Femur (tissue), 1 donor: ENCODE data around the gene SYT3.
"Not testable (repeated sequence)": the region's sequence is repeated elsewhere in the genome, so short reads cannot be mapped to it uniquely, and the experiment has no call there.

ENCODE experiments used
- DNase-seq: peaks from one replicate; pipeline ENCODE4 v3.0.0-alpha.2; 2017

The SYT3 gene

GRCh38 chr19:50601407-50602088, 38.1 kb downstream of the SYT3 start:
- DNase-seq: no peak

DNA sequence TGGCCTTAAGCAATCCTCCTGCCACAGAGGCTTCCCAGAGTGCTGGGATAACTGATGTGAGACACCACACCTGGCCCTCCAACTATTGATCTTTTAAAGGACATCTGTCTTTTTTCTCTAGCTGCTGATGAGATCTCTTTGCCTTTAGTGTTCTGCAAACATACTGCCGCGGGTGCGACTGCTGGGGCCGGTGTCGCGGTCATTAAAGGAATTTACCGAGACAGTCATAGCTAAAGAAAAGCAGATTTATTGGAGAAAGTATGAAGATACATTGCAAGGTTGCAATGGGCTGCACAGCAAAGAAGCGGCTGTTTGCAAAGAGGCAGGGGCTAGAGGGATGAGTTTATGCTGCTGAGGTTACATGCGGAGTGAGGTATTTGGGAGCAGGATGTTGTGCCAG, 40.3 kb downstream of the SYT3 start:
- DNase-seq: no peak

DNA sequence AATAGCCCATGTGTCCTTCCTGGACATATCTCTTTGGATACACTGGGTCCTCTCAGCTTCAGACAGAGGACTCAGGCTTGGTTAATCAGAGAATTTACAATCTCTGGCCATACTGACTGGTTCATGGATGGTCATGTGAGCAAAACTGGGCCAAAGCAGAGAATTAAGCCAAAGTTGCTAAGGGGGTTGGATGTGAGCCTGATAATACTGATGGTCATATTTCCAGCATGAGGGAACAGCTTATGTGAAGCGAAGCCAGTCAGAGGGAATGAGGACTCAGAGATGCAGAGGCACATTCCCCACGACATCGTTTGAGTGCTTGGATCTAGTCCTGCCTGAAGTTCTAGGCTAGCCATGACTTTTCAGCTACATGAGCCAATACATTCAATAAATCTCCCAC, 49.5 kb downstream of the SYT3 start:
- DNase-seq: no peak

DNA sequence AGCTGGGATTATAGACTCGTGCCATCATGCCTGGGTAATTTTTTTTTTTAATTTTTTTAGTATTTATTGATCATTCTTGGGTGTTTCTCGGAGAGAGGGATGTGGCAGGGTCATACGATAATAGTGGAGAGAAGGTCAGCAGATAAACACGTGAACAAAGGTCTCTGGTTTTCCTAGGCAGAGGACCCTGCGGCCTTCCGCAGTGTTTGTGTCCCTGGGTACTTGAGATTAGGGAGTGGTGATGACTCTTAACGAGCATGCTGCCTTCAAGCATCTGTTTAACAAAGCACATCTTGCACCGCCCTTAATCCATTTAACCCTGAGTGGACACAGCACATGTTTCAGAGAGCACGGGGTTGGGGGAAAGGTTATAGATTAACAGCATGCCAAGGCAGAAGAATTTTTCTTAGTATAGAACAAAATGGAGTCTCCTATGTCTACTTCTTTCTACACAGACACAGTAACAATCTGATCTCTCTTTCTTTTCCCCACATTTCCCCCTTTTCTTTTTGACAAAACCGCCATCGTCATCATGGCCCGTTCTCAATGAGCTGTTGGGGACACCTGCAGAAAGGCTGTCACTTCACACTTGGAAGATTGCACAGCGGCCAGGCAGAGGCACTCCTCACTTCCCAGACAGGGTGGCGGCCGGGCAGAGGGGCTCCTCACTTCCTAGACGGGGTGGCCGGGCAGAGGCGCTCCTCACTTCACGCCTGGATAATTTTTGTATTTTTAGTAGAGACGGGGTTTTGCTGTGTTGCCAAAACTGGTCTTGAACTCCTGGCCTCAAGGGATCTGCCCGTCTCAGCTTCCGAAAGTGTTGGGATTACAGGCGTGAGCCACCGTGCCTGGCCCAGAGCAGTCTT, 57.7 kb downstream of the SYT3 start:
- DNase-seq: not testable (repeated sequence)

DNA sequence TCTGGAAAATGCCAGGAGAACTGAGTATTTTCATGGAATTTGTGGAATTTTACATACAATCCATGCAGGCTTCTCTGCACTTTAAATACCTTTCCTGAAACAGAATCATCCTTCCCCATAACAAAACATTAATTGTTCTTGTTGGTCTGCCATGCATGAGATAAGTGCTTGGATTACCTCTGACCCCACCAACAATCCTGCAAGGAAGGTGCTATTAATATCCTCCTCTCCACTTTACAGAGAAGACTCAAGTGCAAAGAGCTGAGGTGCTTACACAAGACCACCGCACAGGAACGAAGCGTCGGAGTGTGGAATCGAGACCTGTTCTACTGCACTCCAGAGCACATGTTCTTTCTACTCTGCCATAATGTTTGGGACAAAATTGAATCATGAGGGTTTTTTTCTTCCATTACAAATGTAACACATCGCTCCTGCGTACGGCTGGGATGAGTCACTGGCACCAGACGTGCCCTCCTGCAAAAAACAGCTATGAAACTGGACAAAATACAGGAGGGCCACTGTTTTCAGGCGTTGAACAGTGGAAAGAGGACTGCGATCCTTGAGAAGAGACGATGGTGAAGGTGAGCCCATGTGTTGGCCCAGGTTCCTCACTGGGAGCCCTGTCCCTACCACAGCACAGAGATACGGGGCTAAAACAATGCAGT, 58.6 kb downstream of the SYT3 start:
- no peak for DNase-seq

DNA sequence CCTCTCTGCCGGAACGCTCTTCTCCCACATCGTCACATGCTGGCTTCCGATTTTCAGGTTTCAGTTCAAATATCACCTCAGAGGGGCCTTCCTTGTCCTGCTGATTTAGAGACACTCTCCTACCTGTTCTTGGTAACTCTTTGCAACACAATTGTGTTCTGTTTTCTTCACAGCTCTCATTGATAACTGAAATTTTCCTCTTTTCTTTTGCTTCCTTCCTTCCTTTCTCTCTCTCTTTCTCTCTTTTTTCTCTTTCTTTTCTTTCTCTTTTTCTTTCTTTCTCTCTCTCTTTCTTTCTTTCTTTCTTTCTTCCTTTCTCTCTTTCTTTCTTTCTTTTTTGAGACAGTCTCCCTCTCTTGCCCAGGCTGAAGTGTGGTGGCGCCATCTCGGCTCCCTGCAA, 59.4 kb downstream of the SYT3 start:
- DNase-seq: no peak

DNA sequence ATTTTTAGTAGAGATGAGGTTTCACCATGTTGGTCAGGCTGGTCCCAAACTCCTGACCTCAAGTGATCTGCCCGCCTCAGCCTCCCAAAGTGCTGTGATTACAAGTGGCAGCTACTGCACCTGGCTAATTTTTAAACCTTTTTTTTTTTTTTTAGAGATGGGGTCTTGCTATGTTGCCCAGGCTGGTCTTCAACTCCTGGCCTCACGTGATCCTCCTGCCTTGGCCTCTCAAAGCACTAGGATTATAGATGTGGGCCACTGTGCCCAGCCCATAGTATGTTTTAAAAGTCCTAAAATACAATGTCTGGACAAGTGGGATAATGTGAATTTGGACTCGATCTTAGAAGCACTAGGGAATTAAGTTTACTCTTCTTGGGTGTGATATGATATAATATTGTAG, 62.9 kb downstream of the SYT3 start:
- not testable (repeated sequence) for DNase-seq

DNA sequence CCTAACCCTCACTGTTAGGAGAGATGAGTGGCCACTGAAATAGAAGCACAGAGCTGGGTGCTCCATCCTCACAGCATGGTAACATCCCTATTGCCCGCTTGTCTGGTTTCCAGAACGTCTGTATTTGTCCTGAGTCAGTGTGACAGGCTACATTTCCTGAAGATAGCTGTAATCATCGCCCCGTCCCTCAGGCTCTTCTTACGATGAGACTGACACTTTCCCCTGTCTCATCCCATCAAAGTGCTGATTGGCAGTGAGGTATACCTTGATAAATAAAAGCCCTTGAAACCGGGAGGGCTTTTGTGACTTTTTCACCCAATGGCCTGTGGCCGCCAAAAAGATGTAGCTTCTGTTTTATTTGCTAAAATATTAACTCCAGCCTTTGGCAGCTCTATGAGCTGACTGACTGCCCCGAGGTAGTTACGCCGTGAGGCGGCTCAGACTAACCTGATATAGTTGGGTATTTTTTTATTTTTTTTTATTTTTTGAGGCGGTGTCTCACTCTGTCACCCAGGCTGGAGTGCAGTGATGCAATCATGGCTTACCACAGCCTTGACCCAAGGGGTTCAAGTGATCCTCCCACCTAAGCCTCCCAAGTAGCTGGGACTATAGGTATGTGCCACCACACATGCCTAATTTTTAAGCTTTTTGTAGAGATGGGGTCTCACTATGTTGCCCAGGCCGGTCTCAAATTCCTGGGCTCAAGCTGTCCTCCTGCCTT, 65.8 kb downstream of the SYT3 start:
- DNase-seq: no peak
